ENCODE measurements around the gene PREX1.

DNA sequence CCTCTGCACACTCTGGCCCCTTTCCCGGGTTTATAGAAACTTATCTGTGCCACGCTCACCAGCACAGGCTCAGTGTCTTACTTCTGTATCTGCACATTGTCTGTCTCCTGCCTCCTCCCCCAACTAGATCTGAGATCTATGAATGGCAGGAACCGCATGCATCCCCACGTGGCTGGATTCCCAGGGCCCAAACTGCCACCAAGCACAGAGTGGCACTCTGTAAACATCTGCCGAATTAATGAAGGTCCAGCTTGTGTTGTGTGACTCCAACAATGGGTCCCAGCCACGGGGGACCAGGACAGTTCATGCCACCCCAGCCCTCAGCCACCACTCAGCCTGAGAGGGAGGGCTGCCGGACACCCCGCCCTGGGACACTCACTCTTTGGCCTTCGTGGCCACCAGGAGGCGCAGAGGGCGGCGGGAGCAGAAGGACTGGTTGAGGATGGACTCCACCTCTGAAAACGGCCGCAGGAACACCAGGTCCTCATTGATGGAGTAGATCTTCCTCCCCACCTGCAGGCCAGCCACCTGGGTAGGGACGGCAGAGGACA lies 171.1 kb downstream of the PREX1 start:
- TF ChIP-seq, protein P1, sequence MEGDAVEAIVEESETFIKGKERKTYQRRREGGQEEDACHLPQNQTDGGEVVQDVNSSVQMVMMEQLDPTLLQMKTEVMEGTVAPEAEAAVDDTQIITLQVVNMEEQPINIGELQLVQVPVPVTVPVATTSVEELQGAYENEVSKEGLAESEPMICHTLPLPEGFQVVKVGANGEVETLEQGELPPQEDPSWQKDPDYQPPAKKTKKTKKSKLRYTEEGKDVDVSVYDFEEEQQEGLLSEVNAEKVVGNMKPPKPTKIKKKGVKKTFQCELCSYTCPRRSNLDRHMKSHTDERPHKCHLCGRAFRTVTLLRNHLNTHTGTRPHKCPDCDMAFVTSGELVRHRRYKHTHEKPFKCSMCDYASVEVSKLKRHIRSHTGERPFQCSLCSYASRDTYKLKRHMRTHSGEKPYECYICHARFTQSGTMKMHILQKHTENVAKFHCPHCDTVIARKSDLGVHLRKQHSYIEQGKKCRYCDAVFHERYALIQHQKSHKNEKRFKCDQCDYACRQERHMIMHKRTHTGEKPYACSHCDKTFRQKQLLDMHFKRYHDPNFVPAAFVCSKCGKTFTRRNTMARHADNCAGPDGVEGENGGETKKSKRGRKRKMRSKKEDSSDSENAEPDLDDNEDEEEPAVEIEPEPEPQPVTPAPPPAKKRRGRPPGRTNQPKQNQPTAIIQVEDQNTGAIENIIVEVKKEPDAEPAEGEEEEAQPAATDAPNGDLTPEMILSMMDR (IDR thresholded peaks at IDR 0.05): no peak
- no peak for TF ChIP-seq POLR2AphosphoS5 (IDR thresholded peaks at IDR 0.05)
- no peak for TF ChIP-seq POLR2A (IDR thresholded peaks at IDR 0.05)

Data from prostate gland (tissue), 2 donors.